Muscle layer of colon (tissue), 2 donors: ENCODE data around the gene IRF9.
A peak's percentile ranks its signal among the peaks of the same experiment; 100 is the strongest.

Experiments used
- H3K27ac ChIP-seq: one replicate; pipeline ENCODE4 v1.7.0; 2013; ENCODE audit warnings: low read depth, mild to moderate bottlenecking, low read length, moderate library complexity
- H3K27me3 ChIP-seq, 2 donors: one replicate each; pipeline ENCODE4 v1.7.0; 2013; ENCODE audit warnings: low read length in 2 of 2, mild to moderate bottlenecking in 2 of 2; ENCODE audit not compliant: insufficient read depth in 2 of 2, control insufficient read depth in 1 of 2
- H3K36me3 ChIP-seq: one replicate; pipeline ENCODE4 v1.7.0; 2013; ENCODE audit warnings: mild to moderate bottlenecking, low read length; ENCODE audit not compliant: insufficient read depth
- H3K4me1 ChIP-seq: one replicate; pipeline ENCODE4 v1.7.0; 2013; ENCODE audit warnings: mild to moderate bottlenecking, low read length; ENCODE audit not compliant: insufficient read depth
- H3K4me3 ChIP-seq, 2 donors: one replicate each; pipeline ENCODE4 v1.7.0; 2013; ENCODE audit warnings: low read length in 2 of 2, low read depth in 1 of 2, mild to moderate bottlenecking in 1 of 2, moderate library complexity in 1 of 2
- H3K9ac ChIP-seq: one replicate; pipeline ENCODE4 v1.7.0; 2013; ENCODE audit warnings: low read length
- H3K9me3 ChIP-seq: one replicate; pipeline ENCODE4 v1.7.0; 2013; ENCODE audit warnings: mild to moderate bottlenecking, low read length
- donor health status: abdominal sarcoma.
- donor health status: Adenocarcinoma of cecum.

IRF9 gene

DNA sequence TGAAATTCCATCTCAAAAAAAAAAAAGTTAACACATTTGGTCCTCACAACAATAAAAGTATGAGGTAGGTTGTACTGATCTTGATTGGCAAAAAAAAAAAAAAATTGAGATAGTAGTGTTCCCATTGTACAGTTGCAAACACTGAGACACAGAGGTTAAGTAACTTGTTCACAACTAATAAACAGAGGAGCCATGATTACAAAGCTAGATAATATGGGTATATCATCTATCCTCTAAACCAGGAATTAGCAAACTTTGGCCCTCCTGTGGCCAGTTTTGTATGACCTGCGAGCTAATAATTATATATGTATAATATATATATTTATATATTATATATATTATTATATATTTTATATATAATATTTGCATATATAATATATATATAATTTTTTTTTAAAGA lies 27.3 kb upstream of the IRF9 start:
- Histone ChIP-seq H3K27ac (no peak overlapping the region), H3K4me3 (no peak overlapping the region), H3K27me3 (no peaks in the 10 kb centered on the region), H3K9me3 (no peaks in the 10 kb centered on the region), H3K4me1 (peaks cover 17% of the 10 kb centered on the region), H3K36me3 (peaks cover 16% of the 10 kb centered on the region), H3K9ac (no peak overlapping the region)

DNA sequence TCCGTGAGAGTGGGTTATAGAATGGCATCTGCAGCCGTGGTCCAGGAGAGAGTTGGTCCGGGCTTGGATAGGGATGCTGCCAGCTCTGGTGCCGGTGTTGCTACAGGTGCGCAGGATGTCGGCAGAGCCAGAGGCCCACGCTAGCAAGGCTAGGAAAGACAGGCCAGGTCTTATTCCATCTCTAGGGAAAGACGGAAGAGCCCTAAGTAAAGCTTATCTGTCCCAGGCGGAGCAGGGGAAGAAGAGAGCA lies 25.6 kb upstream of the IRF9 start:
- Histone ChIP-seq H3K36me3 (peaks cover 27% of the 10 kb centered on the region), H3K9ac (no peak overlapping the region), H3K4me3 (peak overlapping the region; percentile 63 to 85), H3K27ac (peak overlapping the region; percentile 76), H3K27me3 (no peaks in the 10 kb centered on the region), H3K4me1 (peaks cover 17% of the 10 kb centered on the region), H3K9me3 (no peaks in the 10 kb centered on the region)

DNA sequence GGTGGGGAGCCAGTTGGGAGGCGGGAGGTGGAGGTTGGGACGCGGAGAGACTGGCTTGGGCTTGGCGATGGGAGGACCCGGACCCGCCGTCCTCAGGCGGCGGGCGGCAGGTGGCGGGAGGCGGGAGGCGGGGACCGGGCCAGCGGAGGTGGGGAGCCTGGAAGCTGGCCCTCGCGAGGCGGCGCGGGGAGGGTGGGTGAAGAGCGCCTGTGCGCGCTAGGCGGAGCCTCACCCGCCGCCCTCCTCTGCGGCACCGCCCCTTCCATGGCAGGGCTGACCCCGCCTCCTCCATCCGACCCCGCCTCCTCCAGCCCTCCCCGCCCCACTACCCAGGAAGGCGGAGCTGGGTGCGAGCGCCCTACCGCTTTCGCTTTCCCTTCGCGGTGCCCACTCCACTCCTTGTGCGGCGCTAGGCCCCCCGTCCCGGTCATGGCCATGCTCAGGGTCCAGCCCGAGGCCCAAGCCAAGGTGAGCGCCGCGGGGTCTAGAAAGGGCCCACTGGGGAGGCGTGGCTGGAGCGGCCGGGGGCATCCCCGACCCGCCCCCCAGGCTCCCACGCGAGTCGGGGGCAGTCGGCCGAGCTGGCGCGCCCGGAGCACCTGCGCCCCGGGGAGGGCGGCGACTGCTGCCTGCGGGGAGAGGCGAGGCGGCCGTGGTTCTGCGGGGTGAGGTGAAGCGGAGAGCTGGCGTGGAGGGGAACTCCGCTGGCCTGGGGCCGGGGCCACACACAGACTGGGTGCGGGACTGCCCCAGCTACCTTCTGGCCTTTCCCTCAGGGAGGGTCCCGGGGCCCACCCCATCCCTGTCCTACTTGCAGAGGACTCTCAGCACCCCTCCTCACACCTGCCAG lies 25.0 kb upstream of the IRF9 start, which contains the start of gene PSME1:
PSME1 (plus strand) TSS at position 361 of the 850 bp plus-strand sequence; CDS start at position 430, 69 bp downstream.
- H3K36me3 ChIP-seq = peaks cover 27% of the 10 kb centered on the region
- H3K27me3 ChIP-seq = no peaks in the 10 kb centered on the region
- H3K27ac ChIP-seq = peak within 1 kb of the TSS; percentile 99
- H3K9ac ChIP-seq = peak within 1 kb of the TSS; percentile 49
- H3K9me3 ChIP-seq = no peaks in the 10 kb centered on the region
- peak within 1 kb of the TSS; percentile 63 to 85 for H3K4me3 ChIP-seq
- H3K4me1 ChIP-seq = peaks cover 17% of the 10 kb centered on the region

DNA sequence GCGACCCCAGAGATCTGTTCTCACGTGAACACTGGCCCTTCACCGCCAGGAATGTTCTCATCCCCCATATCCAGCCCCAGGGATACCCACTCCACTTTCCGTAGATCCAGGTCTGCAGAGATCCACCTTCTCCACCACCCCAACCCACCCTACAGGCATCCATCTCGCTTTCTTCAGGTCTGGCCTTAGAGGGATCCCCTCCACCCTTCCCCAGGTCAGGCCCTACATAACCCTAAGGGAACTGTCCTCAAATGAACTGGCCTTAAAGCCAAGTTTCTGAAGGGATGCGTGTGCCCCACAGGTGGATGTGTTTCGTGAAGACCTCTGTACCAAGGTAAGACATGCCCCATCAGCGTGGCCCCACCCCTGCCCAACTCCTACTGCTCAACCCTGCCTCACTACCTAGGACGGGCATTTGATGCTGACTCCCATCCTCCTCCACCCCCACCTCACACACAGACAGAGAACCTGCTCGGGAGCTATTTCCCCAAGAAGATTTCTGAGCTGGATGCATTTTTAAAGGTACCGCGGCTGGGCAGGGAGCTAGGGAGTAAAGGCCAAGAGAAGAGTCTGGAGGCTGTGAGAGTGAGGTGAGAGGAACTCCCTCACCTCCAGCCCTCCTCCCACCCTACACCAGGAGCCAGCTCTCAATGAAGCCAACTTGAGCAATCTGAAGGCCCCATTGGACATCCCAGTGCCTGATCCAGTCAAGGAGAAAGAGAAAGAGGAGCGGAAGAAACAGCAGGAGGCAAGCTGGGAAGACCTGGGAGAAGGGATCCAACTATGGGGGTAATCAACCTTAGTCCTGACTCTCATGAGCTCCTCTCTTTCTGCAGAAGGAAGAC lies 24.2 kb upstream of the IRF9 start:
- H3K4me3 ChIP-seq = peak overlapping the region; percentile 63 to 85
- no peaks in the 10 kb centered on the region for H3K9me3 ChIP-seq
- H3K27ac ChIP-seq = peak overlapping the region; percentile 99
- H3K4me1 ChIP-seq = peaks cover 19% of the 10 kb centered on the region
- peak overlapping the region; percentile 49 for H3K9ac ChIP-seq
- H3K27me3 ChIP-seq = no peaks in the 10 kb centered on the region
- H3K36me3 ChIP-seq = peaks cover 27% of the 10 kb centered on the region

DNA sequence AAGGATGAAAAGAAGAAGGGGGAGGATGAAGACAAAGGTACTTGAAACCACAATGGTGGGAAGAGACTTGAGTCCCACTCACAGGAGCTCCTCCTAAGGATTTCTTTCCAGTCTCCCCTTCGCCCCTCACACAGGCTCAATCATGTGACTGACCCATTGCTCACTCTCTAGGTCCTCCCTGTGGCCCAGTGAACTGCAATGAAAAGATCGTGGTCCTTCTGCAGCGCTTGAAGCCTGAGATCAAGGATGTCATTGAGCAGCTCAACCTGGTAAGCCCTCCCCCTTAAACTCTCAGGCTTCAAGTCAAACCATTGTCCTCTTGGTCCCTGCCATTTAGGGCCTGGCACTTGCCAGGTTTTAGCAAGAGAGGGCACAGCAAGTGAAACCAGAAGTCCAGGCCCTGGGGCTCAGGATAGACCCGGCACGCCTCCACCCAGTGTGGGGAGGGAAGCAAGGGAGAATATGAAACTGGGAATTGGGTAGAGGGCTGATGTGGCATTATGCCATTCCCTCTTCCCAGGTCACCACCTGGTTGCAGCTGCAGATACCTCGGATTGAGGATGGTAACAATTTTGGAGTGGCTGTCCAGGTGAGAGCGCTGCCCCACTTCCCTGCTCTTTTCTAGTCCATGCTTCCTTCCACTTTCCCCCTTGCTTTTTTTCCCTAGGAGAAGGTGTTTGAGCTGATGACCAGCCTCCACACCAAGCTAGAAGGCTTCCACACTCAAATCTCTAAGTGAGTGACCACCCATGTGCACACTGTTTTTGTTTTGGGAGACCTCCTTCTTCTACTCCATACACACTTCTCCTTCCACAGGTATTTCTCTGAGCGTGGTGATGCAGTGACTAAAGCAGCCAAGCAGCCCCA lies 23.3 kb upstream of the IRF9 start:
- H3K27ac ChIP-seq = no peak overlapping the region
- no peaks in the 10 kb centered on the region for H3K9me3 ChIP-seq
- H3K36me3 ChIP-seq = peaks cover 27% of the 10 kb centered on the region
- H3K4me3 ChIP-seq = peak overlapping the region in 1 of 2 donors; percentile 63
- peak overlapping the region; percentile 49 for H3K9ac ChIP-seq
- no peaks in the 10 kb centered on the region for H3K27me3 ChIP-seq
- H3K4me1 ChIP-seq = peaks cover 23% of the 10 kb centered on the region

DNA sequence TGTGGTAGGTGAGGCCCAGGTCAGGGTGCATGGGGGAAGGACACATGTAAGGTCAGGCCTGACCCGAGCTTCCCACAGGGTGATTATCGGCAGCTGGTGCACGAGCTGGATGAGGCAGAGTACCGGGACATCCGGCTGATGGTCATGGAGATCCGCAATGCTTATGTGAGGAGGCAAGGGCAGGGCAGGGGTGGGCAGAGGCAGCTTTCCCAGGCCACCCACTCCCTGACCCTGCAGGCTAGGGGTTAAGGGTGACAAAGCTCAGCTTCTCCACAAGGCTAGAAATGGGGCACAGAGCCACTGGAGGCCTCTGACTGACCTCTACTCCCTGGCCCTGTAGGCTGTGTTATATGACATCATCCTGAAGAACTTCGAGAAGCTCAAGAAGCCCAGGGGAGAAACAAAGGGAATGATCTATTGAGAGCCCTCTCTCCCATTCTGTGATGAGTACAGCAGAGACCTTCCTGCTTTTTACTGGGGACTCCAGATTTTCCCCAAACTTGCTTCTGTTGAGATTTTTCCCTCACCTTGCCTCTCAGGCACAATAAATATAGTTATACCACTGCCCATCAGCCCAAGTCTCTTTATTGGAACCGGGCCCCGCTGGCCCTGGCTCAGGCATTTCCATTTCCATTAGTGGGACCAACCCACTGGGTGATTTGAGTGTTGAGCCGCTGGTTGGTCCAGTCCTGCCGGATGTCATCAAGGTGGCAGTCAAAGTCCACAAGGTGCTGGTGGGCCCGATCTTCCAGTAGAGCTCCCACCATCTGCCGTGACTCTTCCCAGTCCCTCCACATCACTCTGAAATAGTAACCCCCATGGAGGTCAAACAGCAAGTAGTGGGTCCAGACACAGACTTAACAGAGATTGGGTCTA lies 22.4 kb upstream of the IRF9 start:
- no peak overlapping the region for H3K4me3 ChIP-seq
- H3K4me1 ChIP-seq = peaks cover 23% of the 10 kb centered on the region
- no peaks in the 10 kb centered on the region for H3K27me3 ChIP-seq
- H3K27ac ChIP-seq = no peak overlapping the region
- no peaks in the 10 kb centered on the region for H3K9me3 ChIP-seq
- no peak overlapping the region for H3K9ac ChIP-seq
- H3K36me3 ChIP-seq = peaks cover 33% of the 10 kb centered on the region

DNA sequence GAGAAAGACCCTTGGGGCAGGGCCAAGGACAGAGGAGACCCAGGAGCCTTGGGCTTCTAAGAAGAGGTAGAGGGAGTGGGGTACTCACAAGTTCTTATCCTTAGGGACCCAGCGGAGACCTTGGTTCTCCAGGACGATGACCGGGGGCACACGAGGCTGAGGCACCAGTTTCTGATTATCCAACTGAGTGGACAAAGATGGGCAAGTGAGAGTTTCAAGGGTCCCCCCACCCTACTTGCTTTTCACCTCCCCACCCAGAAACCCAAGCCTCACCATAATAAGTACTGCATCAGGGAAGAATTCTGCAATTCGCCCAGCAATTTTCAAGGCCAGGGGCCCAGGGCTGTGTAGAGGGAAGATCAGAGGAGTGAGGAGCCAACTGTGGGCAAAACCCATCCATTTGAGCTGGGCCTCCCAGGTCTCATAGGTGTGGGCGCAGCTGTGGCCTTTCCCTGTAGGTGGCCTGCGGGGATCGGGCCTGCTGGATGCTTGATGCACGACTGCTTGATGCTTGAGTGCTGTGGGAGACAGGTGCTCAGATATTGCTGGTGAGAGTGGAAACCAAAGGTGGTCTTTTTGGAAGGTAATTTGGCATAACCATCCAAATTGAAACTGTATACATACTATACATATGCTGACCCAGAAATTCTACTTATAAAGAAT lies 21.7 kb upstream of the IRF9 start:
- Histone ChIP-seq H3K4me1 (peaks cover 23% of the 10 kb centered on the region), H3K27me3 (no peaks in the 10 kb centered on the region), H3K9ac (no peak overlapping the region), H3K9me3 (no peaks in the 10 kb centered on the region), H3K36me3 (peaks cover 40% of the 10 kb centered on the region), H3K27ac (no peak overlapping the region), H3K4me3 (no peak overlapping the region)

DNA sequence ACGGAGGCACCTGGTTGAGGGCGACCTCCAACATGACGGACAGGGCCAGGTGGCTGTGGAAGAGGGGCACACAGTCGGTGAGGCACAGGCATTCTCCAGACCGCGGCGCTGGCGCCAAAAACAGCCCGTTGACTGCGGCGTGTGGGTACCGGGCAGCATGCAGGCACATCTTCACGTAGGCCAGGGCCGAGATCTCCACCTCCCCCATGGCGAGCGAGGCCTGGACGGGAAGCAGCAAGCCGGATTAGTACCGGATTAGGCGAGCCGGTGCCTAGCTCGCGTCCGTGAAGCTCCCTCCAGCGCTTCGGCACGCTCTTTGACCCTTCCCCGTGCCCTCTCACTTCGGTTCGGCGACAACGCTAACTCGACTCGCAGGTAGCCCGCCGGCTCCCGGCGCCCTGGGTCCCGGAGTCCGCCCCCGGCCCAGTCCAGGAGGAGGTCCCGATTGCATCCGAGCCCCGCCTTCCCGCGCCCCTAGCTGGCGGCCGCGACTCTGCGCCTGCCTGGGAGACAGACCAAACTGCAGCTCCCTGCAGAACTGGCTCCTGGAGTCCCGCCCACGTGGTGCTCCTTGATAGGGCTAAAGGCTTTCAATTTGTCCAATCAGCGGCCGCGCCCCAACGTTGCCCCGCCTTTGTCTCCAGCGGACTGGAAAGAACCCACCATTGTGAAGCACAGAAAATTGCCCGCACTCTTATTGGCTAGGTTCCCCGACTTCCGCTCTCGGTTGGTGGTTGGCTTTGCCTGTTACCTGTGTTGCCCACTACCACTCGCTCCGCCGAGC lies 19.8 kb upstream of the IRF9 start, which contains the start of gene EMC9:
EMC9 (minus strand) TSS at position 495 of the 784 bp plus-strand sequence; CDS start at position 208, 287 bp downstream.
- peaks cover 40% of the 10 kb centered on the region for H3K36me3 ChIP-seq

DNA sequence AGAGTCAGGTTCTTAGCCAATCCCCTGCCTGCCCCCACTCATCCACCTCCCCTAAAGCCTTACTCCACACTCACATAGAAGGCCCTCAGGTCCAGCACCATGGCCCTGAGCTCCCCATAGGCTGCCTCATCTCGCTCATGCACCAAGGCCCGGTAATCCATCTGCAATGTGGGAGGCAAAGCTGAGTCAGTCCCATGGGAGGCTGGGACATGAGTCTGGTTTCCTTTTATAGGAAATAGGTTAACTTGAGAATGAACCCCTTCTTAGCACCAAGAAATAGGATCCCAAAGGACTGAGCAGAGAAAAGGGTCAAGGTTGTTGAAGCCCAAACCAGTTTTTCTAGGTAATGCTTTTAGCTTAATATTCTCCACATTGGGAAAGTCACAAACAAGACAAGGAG lies 17.6 kb upstream of the IRF9 start:
- H3K4me3 ChIP-seq = no peak overlapping the region
- H3K9me3 ChIP-seq = no peaks in the 10 kb centered on the region
- H3K9ac ChIP-seq = no peak overlapping the region
- H3K27me3 ChIP-seq = no peaks in the 10 kb centered on the region
- peaks cover 26% of the 10 kb centered on the region for H3K36me3 ChIP-seq
- no peak overlapping the region for H3K27ac ChIP-seq
- peaks cover 24% of the 10 kb centered on the region for H3K4me1 ChIP-seq

More for the DNA sequence above, 19.8 kb upstream of the IRF9 start, which contains the start of gene EMC9:
- H3K4me3 ChIP-seq = peak within 1 kb of the TSS; percentile 76 to 85
- H3K4me1 ChIP-seq = peaks cover 28% of the 10 kb centered on the region
- H3K27me3 ChIP-seq = no peaks in the 10 kb centered on the region
- H3K27ac ChIP-seq = peak within 1 kb of the TSS; percentile 96
- no peaks in the 10 kb centered on the region for H3K9me3 ChIP-seq
- peak within 1 kb of the TSS; percentile 49 for H3K9ac ChIP-seq
